ENCODE measurements around the gene RFPL4AL1. TPM values are rescaled to one million over a fixed set of nuclear protein-coding genes. Genes with fewer than 3 reads are reported as not detected.

The RFPL4AL1 gene
- 0.12 to 0.34 TPM (median 0.12 TPM) in 3 of 5 replicates, not detected in the others for total RNA-seq (2022; extraction: Qiagen RNA extraction; ENCODE audit: low read depth)

GRCh38 chr19:55768818-55769217 is at the start of gene RFPL4AL1:
RFPL4AL1 (plus strand) TSS chr19:55769118; CDS start chr19:55771805, 2,687 bp downstream.

DNA sequence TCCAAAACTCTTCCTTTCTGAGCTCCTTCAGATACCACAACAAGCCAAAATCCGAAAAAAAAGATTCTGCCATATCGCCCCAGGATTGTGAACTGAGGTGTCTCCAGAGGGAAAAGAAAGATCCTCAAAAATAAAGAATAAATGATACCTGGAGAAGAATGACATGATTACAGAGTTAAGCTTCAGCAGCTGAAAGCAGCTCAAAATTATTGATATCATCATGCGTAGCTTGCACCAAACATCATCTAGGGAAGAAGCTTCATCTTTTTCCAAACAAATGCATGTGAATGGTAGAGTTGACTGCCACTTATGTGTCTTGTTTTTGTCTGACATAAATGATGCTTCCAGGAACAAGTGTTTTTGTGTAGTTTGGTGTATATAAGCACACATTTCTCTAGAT is 30.6 kb upstream of the RFPL4AL1 start, which contains the start of gene NLRP9:
NLRP9 (minus strand) TSS at position 101 of the 400 bp plus-strand sequence; CDS start at position 73, 28 bp downstream.

GRCh38 chr19:55758797-55759196 is 10.1 kb upstream of the RFPL4AL1 start, which contains the start of gene RFPL4A:
RFPL4A (plus strand) TSS chr19:55759097; CDS start chr19:55761801, 2,704 bp downstream.

Other genes with a start within 250 kb of the RFPL4AL1 start
- 2.0 to 2.9 TPM (median 2.2 TPM) in 5 replicates for gene SBK2, start 232.0 kb upstream of the RFPL4AL1 start, total RNA-seq (2022; extraction: Qiagen RNA extraction; ENCODE audit: low read depth)
- 1.7 to 2.4 TPM (median 2.2 TPM) in 5 replicates for gene SBK3, start 223.6 kb upstream of the RFPL4AL1 start, total RNA-seq (2022; extraction: Qiagen RNA extraction; ENCODE audit: low read depth)
- gene ZNF579, start 188.3 kb upstream of the RFPL4AL1 start, total RNA-seq (2022; extraction: Qiagen RNA extraction; ENCODE audit: low read depth): 14.6 to 28.1 TPM (median 24.1 TPM) in 5 replicates
- gene FIZ1, start 169.6 kb upstream of the RFPL4AL1 start, total RNA-seq (2022; extraction: Qiagen RNA extraction; ENCODE audit: low read depth): 22.2 to 26.3 TPM (median 25.2 TPM) in 5 replicates
- 12.1 to 19.8 TPM (median 17.6 TPM) in 5 replicates for gene ZNF524, start 168.8 kb upstream of the RFPL4AL1 start, total RNA-seq (2022; extraction: Qiagen RNA extraction; ENCODE audit: low read depth)
- 7.2 to 14.6 TPM (median 13.0 TPM) in 5 replicates for gene ZNF865, start 163.5 kb upstream of the RFPL4AL1 start, total RNA-seq (2022; extraction: Qiagen RNA extraction; ENCODE audit: low read depth)
- gene ZNF784, start 144.6 kb upstream of the RFPL4AL1 start, total RNA-seq (2022; extraction: Qiagen RNA extraction; ENCODE audit: low read depth): 4.6 to 7.3 TPM (median 6.2 TPM) in 5 replicates
- gene ZNF580, start 128.1 kb upstream of the RFPL4AL1 start, total RNA-seq (2022; extraction: Qiagen RNA extraction; ENCODE audit: low read depth): 27.7 to 54.4 TPM (median 43.3 TPM) in 5 replicates
- gene ZNF581, start 125.5 kb upstream of the RFPL4AL1 start, total RNA-seq (2022; extraction: Qiagen RNA extraction; ENCODE audit: low read depth): 41.4 to 47.7 TPM (median 45.7 TPM) in 5 replicates
- gene CCDC106, start 120.9 kb upstream of the RFPL4AL1 start, total RNA-seq (2022; extraction: Qiagen RNA extraction; ENCODE audit: low read depth): 12.4 to 17.8 TPM (median 15.3 TPM) in 5 replicates
- 262 to 319 TPM (median 307 TPM) in 5 replicates for gene U2AF2, start 114.1 kb upstream of the RFPL4AL1 start, total RNA-seq (2022; extraction: Qiagen RNA extraction; ENCODE audit: low read depth)
- gene EPN1, start 93.9 kb upstream of the RFPL4AL1 start, total RNA-seq (2022; extraction: Qiagen RNA extraction; ENCODE audit: low read depth): 135 to 217 TPM (median 182 TPM) in 5 replicates
- gene NLRP9, start 30.7 kb upstream of the RFPL4AL1 start, total RNA-seq (2022; extraction: Qiagen RNA extraction; ENCODE audit: low read depth): not detected in 5 replicates
- 0.13 to 0.63 TPM (median 0.53 TPM) in 5 replicates for gene RFPL4A, start 10.0 kb upstream of the RFPL4AL1 start, total RNA-seq (2022; extraction: Qiagen RNA extraction; ENCODE audit: low read depth)
- 0.02 TPM in 1 of 5 replicates, not detected in the others for gene NLRP11, start 62.9 kb downstream of the RFPL4AL1 start, total RNA-seq (2022; extraction: Qiagen RNA extraction; ENCODE audit: low read depth)
- not detected in 5 replicates for gene NLRP4, start 67.4 kb downstream of the RFPL4AL1 start, total RNA-seq (2022; extraction: Qiagen RNA extraction; ENCODE audit: low read depth)
- gene NLRP13, start 163.2 kb downstream of the RFPL4AL1 start, total RNA-seq (2022; extraction: Qiagen RNA extraction; ENCODE audit: low read depth): not detected in 5 replicates
- not detected in 5 replicates for gene NLRP8, start 178.7 kb downstream of the RFPL4AL1 start, total RNA-seq (2022; extraction: Qiagen RNA extraction; ENCODE audit: low read depth)
- gene NLRP5, start 217.7 kb downstream of the RFPL4AL1 start, total RNA-seq (2022; extraction: Qiagen RNA extraction; ENCODE audit: low read depth): not detected in 5 replicates

All from A549 treated with DMSO at 1 μM for 4 hours (cell line).